Mucosa of stomach (tissue), 1 donor: Measurements from ENCODE around the gene GRK5.

Source experiments
- H3K27me3 ChIP-seq: one replicate; pipeline ENCODE4 v1.7.0; 2013; ENCODE audit warnings: mild to moderate bottlenecking, low read length; ENCODE audit not compliant: control insufficient read depth, insufficient read depth
- H3K36me3 ChIP-seq: one replicate; pipeline ENCODE4 v1.7.0; 2013; ENCODE audit warnings: low read length; ENCODE audit not compliant: control insufficient read depth, insufficient read depth
- H3K4me1 ChIP-seq: one replicate; pipeline ENCODE4 v1.7.0; 2013; ENCODE audit warnings: mild to moderate bottlenecking, low read length; ENCODE audit not compliant: control insufficient read depth, insufficient read depth
- H3K4me3 ChIP-seq: one replicate; pipeline ENCODE4 v1.7.0; 2013; ENCODE audit warnings: low read length
- H3K9ac ChIP-seq: one replicate; pipeline ENCODE4 v1.7.0; 2013; ENCODE audit warnings: mild to moderate bottlenecking, low read length, moderate library complexity
- H3K9me3 ChIP-seq: one replicate; pipeline ENCODE4 v1.7.0; 2013; ENCODE audit warnings: mild to moderate bottlenecking, low read length, moderate library complexity; ENCODE audit not compliant: control insufficient read depth
- donor health status: Pancreatic carcinoma.

Gene GRK5

GRCh38 chr10:119443970-119444660, 236.7 kb downstream of the GRK5 start:
- no peak overlapping the region for H3K9ac ChIP-seq
- H3K4me1 ChIP-seq = no peaks in the 10 kb centered on the region
- H3K36me3 ChIP-seq = peaks cover 9% of the 10 kb centered on the region

GRCh38 chr10:119444866-119445265, 237.5 kb downstream of the GRK5 start:
- H3K27me3 ChIP-seq = no peaks in the 10 kb centered on the region
- no peak overlapping the region for H3K4me3 ChIP-seq
- peaks cover 9% of the 10 kb centered on the region for H3K36me3 ChIP-seq
- no peaks in the 10 kb centered on the region for H3K9me3 ChIP-seq
- no peaks in the 10 kb centered on the region for H3K4me1 ChIP-seq
- H3K9ac ChIP-seq = no peak overlapping the region

More at GRCh38 chr10:119443970-119444660, 236.7 kb downstream of the GRK5 start:
- H3K9me3 ChIP-seq = no peaks in the 10 kb centered on the region
- no peaks in the 10 kb centered on the region for H3K27me3 ChIP-seq
- H3K4me3 ChIP-seq = no peak overlapping the region

DNA sequence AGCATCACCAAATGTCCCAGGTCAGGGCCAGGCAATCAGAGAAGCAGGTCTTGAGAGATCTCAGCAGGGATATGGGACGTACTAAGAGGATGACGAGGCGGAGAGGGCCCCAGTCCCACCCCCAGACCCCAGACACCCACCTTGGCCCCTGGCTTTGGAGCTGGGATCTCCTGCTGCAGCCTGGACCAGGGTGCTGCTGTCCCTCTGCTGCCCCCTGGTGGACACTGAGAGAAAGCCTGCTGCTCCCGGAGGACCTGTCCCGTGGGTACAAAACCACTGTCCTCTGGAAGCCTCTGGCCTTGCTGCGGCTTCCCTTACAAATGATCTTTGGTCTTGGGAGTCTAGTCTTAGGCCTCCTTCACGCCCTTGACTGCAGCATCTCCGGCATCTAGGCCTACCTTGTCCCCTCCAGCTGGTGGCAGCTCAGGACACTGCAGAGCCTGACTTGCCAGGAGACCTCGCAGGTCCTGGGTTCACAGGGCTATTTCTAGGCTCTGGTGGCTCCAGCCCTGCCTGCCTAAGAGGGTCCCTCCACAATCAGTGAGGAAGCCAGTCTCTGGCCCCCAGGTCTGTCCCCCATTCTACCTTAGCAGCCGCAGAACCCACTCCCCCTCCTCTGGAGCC, 238.1 kb downstream of the GRK5 start:
- Histone ChIP-seq H3K27me3 (no peaks in the 10 kb centered on the region), H3K9me3 (no peaks in the 10 kb centered on the region), H3K4me3 (no peak overlapping the region), H3K4me1 (no peaks in the 10 kb centered on the region), H3K9ac (no peak overlapping the region), H3K36me3 (peaks cover 9% of the 10 kb centered on the region)

DNA sequence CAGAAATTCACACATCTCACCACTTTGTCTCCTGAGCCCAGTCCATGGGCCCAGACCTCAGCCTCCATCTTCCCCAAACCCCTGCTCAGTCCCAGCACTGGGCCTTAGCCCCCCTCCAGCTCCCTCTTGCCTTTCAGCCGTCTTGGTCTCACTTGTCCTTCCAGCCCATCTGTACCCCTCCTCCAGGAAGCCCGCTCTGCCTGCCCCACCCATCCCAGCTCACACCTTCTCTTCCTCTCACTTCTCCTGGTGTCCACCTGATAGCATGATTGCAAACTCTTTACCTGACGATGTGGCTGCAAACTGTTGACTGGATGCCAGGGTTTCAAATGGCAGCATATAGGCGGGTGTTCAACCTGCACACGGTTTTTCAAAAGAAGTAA, 238.6 kb downstream of the GRK5 start:
- H3K27me3 ChIP-seq = no peaks in the 10 kb centered on the region
- H3K9me3 ChIP-seq = no peaks in the 10 kb centered on the region
- H3K9ac ChIP-seq = no peak overlapping the region
- no peak overlapping the region for H3K4me3 ChIP-seq
- no peaks in the 10 kb centered on the region for H3K4me1 ChIP-seq
- H3K36me3 ChIP-seq = peaks cover 9% of the 10 kb centered on the region

GRCh38 chr10:119446441-119447277, 239.3 kb downstream of the GRK5 start:
- H3K9me3 ChIP-seq = no peaks in the 10 kb centered on the region
- H3K4me1 ChIP-seq = no peaks in the 10 kb centered on the region
- H3K4me3 ChIP-seq = no peak overlapping the region
- no peak overlapping the region for H3K9ac ChIP-seq
- no peaks in the 10 kb centered on the region for H3K27me3 ChIP-seq
- H3K36me3 ChIP-seq = peaks cover 12% of the 10 kb centered on the region

- Histone ChIP-seq H3K36me3 (peaks cover 15% of the 10 kb centered on the region), H3K9me3 (no peaks in the 10 kb centered on the region), H3K4me3 (no peak overlapping the region), H3K27me3 (no peaks in the 10 kb centered on the region), H3K9ac (no peak overlapping the region), H3K4me1 (no peaks in the 10 kb centered on the region)
Measured at GRCh38 chr10:119447421-119447820, 240.1 kb downstream of the GRK5 start.

DNA sequence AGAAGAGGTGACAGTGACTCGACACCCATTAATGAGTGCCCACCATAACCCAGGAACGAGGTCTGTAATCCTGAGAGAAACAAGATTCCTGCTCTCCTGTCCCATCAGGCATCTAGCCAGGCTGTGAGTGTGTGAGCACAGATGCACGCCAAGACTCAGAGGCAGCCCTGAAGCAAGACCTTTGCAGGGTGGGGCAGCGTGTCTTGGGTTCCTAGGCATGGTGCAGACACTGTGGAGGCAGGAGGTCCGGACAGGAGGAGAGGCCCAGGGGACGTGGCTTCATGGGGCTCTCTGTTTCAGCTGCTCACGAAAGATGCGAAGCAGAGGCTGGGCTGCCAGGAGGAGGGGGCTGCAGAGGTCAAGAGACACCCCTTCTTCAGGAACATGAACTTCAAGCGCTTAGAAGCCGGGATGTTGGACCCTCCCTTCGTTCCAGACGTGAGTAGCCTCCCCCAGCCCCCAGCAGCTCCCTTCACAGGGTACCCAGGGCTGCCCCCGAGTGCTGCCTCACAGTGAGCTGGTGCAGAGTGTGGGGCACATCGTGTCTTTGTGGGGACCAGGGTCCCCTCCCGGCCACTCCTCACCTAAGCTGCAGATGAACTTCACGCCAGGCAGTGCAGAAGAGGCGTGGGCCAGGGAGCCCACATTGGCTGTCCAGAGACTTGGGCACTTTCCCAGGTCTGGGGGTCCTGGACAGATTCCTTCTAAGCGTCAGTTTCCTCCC, 240.6 kb downstream of the GRK5 start:
- Histone ChIP-seq H3K36me3 (peaks cover 15% of the 10 kb centered on the region), H3K4me3 (no peak overlapping the region), H3K9me3 (no peaks in the 10 kb centered on the region), H3K27me3 (no peaks in the 10 kb centered on the region), H3K9ac (no peak overlapping the region), H3K4me1 (no peaks in the 10 kb centered on the region)

DNA sequence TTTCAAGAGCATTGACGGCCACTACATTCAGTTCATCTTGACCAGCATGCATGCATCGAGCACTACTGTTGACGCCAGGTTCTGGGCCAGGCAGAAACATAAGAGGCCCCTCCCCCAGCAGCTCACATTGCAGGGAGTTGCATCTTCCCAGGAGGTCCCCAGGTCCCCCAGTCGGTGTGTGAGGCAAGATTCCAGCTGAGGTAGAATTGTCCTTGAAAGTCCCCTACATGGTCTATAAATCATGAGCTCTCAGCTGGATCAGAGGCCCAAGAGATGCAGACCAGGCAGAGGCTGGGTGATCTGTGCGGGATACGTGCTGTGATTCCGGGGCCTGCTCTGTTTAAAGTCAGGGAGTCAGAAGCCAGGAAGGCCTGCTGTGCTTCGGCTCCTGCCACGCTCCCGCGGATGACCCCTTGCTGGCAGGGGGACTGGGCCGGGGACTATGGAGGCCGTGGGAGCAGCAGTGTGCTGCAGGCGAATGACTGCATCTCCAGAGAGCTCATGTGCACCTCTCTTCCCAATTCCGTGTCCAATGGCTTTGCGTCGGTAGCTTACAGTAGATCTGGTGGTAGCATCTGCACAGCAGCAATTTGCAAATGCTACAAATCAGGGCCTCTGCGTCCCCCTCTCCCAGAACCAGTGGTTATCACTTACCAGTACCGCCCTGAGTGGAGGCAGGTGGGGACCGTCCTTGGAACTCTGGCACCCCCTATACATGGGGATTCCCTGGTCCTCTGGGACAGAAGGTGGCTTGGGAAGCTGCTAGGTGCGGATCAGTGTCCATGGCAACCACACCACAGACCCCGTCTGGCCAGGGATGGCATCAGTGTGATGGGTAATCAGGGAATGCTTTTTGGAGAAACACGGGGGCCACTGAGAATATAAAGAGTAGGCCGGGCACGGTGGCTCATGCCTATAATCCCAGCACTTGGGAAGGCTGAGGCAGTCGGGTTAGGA, 241.5 kb downstream of the GRK5 start:
- no peaks in the 10 kb centered on the region for H3K9me3 ChIP-seq
- H3K36me3 ChIP-seq = peaks cover 15% of the 10 kb centered on the region
- no peaks in the 10 kb centered on the region for H3K27me3 ChIP-seq
- H3K4me1 ChIP-seq = no peaks in the 10 kb centered on the region
- no peak overlapping the region for H3K4me3 ChIP-seq
- no peak overlapping the region for H3K9ac ChIP-seq

DNA sequence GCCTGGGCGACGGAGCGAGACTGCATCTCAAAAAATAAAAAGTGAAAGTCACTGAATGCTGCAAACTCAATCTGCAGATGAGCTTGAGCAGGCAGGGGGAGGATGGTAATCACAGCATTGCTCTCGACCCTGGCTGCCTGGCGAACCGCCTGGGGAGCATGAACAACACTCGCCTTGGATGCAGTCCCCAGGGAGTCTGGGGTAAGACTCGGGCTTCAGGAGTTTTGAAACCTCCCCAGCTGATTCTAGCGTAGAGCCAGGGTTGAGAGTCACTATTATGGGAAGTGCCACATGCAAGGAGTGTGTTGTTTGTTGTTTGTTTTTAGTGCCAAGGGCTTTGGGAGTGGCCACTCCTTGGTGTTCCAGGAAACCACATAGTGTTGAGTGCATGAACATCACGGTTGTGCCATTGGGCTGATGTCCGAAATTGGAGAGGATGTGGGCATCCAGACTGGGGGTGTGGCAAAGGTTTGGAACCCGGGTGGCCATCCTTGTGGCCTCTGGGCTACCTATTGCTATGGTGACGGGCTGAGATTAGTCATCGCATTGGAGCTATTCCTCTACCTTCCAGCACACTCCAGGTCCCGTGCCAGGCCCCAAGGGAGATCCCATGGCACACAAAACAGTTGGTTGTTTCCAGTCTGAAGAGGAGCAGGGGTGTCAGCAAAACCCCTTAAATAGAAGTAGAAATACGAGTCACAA, 242.5 kb downstream of the GRK5 start:
- H3K27me3 ChIP-seq = no peaks in the 10 kb centered on the region
- H3K36me3 ChIP-seq = peaks cover 20% of the 10 kb centered on the region
- H3K9ac ChIP-seq = no peak overlapping the region
- H3K4me3 ChIP-seq = no peak overlapping the region
- no peaks in the 10 kb centered on the region for H3K9me3 ChIP-seq
- no peaks in the 10 kb centered on the region for H3K4me1 ChIP-seq

GRCh38 chr10:119450606-119451299, 243.4 kb downstream of the GRK5 start:
- Histone ChIP-seq H3K27me3 (no peaks in the 10 kb centered on the region), H3K36me3 (peaks cover 21% of the 10 kb centered on the region), H3K9me3 (no peaks in the 10 kb centered on the region), H3K9ac (no peak overlapping the region), H3K4me3 (no peak overlapping the region), H3K4me1 (no peaks in the 10 kb centered on the region)
